Naive thymus-derived CD8-positive, alpha-beta T cell (primary cell): ENCODE results near the gene STKLD1. TPM values are rescaled to one million over a fixed set of nuclear protein-coding genes. Genes with fewer than 3 reads are reported as not detected.
"Not testable (repeated sequence)": the region's sequence is repeated elsewhere in the genome, so short reads cannot be mapped to it uniquely, and the experiment has no call there.

ENCODE experiments used
- ATAC-seq, 2 donors: fragments of 150-1000 bp; cut with Tn5 transposase in 1 of 2; sonication (Bioruptor Pico), chemical (Tn5 transposase) in 1 of 2; 1 replicate in 1 of 2; 2 replicates in 1 of 2; pipeline ENCODE4 v1.10.0; 2021; ENCODE audit warnings: mild to moderate bottlenecking in 2 of 2, moderate library complexity in 2 of 2
- POLR2A ChIA-PET: fragments of 350-600 bp; sonication (Branson Sonifier 250); formaldehyde crosslinking; loops from one replicate; lab custom pipeline; 2021; ENCODE audit warnings: antibody characterized with exemption; lab: Charles Lee
- DNase-seq, 10 donors: peaks; one replicate each; pipeline versions ENCODE4 v3.0.0 to v3.0.0-alpha.2; 2020 to 2022
- H3K27ac Mint-ChIP-seq, 10 donors: one replicate each; pipeline ENCODE4 v1.8.0; 2020 to 2022; ENCODE audit warnings: mild to moderate bottlenecking in 10 of 10, mixed read lengths in 10 of 10, moderate library complexity in 4 of 10, inconsistent platforms in 1 of 10
- H3K27me3 Mint-ChIP-seq, 5 donors: one replicate each; pipeline ENCODE4 v1.8.0; 2021 to 2022; ENCODE audit warnings: mixed read lengths in 5 of 5
- H3K36me3 Mint-ChIP-seq, 3 donors: one replicate each; pipeline ENCODE4 v1.8.0; 2020 to 2022; ENCODE audit warnings: mixed read lengths in 3 of 3, mild to moderate bottlenecking in 2 of 3, inconsistent platforms in 1 of 3
- H3K4me1 Mint-ChIP-seq, 4 donors: one replicate each; pipeline ENCODE4 v1.8.0; 2021 to 2022; ENCODE audit warnings: mixed read lengths in 4 of 4
- H3K4me3 Mint-ChIP-seq, 10 donors: one replicate each; pipeline ENCODE4 v1.8.0; 2020 to 2022; ENCODE audit warnings: mild to moderate bottlenecking in 10 of 10, mixed read lengths in 10 of 10, moderate library complexity in 6 of 10, inconsistent platforms in 1 of 10
- H3K9me3 Mint-ChIP-seq, 9 donors: one replicate each; pipeline ENCODE4 v1.8.0; 2020 to 2022; ENCODE audit warnings: mixed read lengths in 9 of 9, mild to moderate bottlenecking in 3 of 9, inconsistent platforms in 1 of 9, moderate library complexity in 1 of 9
- polyA plus RNA-seq, 3 donors: library from polyadenylated mRNA; unstranded; fragments of 300-500 nt; fragmentation: Illumina TruSeq; gene quantifications; one replicate each; pipeline ENCODE4 v1.2.3, GENCODE V29; 2021
- total RNA-seq, 8 experiments: library from RNA in 2 of 8; stranded (reverse) in 2 of 8; gene quantifications; one replicate each; pipeline ENCODE4 v1.2.3 and lab custom pipeline; 2021 to 2026

STKLD1 gene
- total RNA-seq (1 to 10 TPM; 1.2 to 1.3 TPM), polyA plus RNA-seq (1 to 10 TPM in 1 of 3 donors, under 1 TPM in 1, not detected in 1; 0.35 to 2.3 TPM), total RNA-seq (lab: John Stamatoyannopoulos, UW) (0.08 to 3.9 (median 0.73) reads per million in 6 experiments)

DNA sequence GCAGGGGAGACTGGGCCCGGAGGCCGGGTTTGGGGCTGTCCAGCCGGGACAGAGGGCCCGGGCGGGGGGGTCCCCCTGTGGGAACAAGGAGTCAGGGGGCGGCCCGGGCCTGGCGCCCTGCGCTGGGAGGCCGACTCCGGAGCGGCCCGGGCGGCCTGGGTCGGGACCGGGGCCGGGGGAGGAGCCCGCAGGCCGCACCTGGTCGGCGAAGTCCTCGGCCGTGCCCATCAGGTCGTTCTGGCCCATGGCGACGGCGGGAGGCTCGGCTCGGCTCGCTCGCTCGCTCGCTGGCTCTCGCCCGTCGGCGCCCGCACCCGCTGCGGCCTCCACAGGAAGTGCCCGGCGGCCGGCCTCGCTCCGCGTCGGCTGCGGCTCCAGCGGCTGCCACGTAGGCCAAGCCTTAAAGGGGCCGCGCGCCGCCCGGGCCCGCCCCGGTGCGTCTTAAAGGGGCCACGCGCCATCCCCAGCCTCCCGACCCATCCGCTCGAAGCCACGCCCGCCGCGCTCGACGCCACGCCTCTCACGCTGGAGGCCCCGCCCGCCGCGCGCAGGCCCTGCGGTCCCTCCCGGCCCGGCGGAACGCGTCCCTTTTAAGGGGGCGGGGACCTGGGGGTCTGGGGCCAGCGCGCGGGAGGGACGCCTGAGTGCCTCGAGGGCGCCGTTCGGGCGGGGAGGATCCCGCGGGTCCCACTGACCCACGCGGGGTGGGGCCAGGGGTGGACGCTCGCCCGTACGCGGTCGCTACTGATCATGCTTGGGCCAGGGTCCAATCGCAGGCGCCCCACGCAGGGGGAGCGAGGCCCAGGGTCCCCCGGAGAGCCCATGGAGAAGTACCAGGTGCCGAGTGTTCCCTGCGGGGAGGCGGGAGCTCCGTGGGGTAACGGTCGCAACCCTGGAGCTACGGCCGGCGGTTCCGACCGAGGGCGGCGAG lies at the start of gene STKLD1, which contains the start of gene SURF4:
STKLD1 (plus strand) TSS at position 643 of the 931 bp plus-strand sequence; CDS start at position 751, 108 bp downstream.
SURF4 (minus strand) TSS at position 337 of the 931 bp plus-strand sequence; CDS start at position 246, 91 bp downstream.
- no peaks in the 10 kb centered on the region for H3K9me3 Mint-ChIP-seq
- peak within 1 kb of the TSS; percentile 89 to 97 (median 94) for H3K27ac Mint-ChIP-seq
- POLR2A ChIA-PET, result interaction anchor here (1.0 to 9.6 kb wide), 8 partner anchors 9 to 41 kb away, joined by 3 to 143 read pairs (median 5); partner anchors contain the start of genes MED22, RPL7A, SURF1 and SURF2
- peaks cover 0 to 11% (median 0%) of the 10 kb centered on the region in 3 donors for H3K36me3 Mint-ChIP-seq
- ATAC-seq, result peak; percentile 83
- DNase-seq, result peak; percentile 86 to 94 (median 92)
- H3K27me3 Mint-ChIP-seq, result no peaks in the 10 kb centered on the region
- peak within 1 kb of the TSS; percentile 87 to 98 (median 94) for H3K4me3 Mint-ChIP-seq
- H3K4me1 Mint-ChIP-seq, result peaks cover 20 to 42% (median 40%) of the 10 kb centered on the region in 4 donors

DNA sequence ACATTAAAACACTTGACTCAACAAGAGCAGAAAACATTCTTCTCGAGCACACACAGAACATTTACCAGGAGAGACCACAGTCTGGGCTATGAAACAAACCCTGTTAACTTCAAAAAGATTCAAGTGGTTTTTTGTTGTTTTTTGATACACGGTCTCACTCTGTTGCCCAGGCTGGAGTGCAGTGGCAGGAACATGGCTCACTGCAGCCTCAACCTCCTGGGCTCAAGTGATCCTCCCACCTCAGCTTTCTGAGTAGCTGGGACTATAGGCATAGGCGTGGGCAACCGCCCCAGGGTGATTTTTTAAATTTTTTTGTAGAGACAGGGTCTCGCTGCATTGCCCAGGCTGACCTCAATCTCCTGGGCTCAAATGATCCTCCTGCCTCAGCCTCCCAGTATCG lies 49.1 kb upstream of the STKLD1 start:
- DNase-seq, H3K27me3 Mint-ChIP-seq, POLR2A ChIA-PET, H3K4me3 Mint-ChIP-seq, H3K9me3 Mint-ChIP-seq, ATAC-seq: not testable (repeated sequence)
- peak overlapping the region in 4 of 10 donors; percentile 10 to 53 (median 38) for H3K27ac Mint-ChIP-seq
- peaks cover 0 to 22% (median 0%) of the 10 kb centered on the region in 3 donors for H3K36me3 Mint-ChIP-seq
- H3K4me1 Mint-ChIP-seq, result peaks cover 0 to 18% (median 11%) of the 10 kb centered on the region in 4 donors

DNA sequence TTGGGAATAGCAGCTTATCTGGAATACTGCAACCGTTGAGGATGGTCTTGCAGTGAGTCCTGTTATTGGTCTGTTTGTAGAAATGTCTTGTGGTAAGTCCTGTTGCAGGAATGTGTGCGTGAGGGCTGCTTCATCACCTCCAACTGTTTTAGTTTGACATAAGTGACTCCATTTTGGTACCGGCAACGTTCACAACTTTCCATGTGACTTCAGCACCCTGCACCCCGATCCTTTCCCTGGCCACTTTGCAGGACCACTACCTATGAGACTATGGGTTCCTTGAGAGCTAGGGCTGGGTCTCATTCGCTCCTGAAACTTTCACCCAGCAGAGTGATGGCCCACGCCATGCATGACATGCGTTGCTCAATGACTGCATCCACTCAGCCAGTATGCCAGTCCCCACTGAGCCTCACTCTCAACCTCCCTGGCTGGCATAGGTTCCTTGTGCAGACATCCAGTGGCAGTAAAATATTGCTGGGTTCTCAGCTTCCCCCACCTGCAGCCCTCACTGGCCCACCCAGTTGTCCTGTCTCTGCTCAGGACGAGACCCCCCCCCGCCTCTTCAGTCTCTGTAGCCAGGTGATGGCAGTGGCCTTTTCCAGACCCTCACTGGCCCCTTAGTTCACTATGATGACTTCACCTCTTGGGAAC lies 48.2 kb upstream of the STKLD1 start:
- DNase-seq (no peak), ATAC-seq (no peak)
- H3K27ac Mint-ChIP-seq, result peak overlapping the region in 5 of 10 donors; percentile 27 to 56 (median 52)
- no peaks in the 10 kb centered on the region for H3K27me3 Mint-ChIP-seq
- H3K4me3 Mint-ChIP-seq, result no peak overlapping the region
- H3K9me3 Mint-ChIP-seq, result no peaks in the 10 kb centered on the region
- peaks cover 0 to 27% (median 11%) of the 10 kb centered on the region in 4 donors for H3K4me1 Mint-ChIP-seq
- POLR2A ChIA-PET, result no interaction called here
- peaks cover 0 to 31% (median 3%) of the 10 kb centered on the region in 3 donors for H3K36me3 Mint-ChIP-seq

DNA sequence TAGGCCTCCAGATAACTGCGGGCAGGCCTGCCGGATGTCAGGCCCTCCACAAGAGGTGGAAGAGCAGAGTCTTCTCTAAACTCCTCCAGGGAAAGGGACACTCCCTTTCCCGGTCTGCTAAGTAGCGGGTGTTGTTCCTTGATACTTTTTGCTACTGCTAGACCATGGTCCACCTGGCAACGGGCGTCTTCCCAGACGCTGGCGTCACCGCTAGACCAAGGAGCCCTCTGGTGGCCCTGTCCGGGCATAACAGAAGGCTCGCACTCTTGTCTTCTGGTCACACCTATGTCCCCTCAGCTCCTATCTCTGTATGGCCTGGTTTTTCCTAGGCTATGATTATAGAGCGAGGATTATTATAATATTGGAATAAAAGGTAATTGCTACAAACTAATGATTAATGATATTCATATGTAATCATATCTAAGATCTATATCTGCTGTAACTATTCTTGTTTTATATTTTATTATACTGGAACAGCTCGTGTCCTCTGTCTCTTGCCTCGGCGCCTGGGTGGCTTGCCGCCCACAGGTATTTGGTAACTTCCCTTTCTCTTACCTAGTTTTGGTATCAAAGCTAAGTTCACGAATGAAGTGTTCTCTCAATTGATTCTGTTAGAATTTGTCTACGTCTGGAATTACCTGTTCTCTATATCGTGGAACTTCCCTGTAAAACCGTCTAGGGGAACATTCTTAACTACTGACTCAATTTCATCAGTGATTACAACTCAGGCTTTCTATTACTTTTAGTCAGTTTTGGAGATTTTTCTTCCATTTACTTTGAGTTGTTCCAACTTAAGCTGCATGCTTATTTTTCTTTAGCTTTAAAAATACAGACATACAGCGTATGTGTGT lies 46.6 kb upstream of the STKLD1 start:
- ATAC-seq, H3K27me3 Mint-ChIP-seq, DNase-seq, H3K9me3 Mint-ChIP-seq, H3K4me3 Mint-ChIP-seq: not testable (repeated sequence)
- peaks cover 7 to 38% (median 18%) of the 10 kb centered on the region in 4 donors for H3K4me1 Mint-ChIP-seq
- POLR2A ChIA-PET, result interaction anchor here (1.0 to 1.4 kb wide), 2 partner anchors 18 to 37 kb away, joined by 3 to 4 read pairs; partner anchors contain the start of genes MED22 and RPL7A
- peaks cover 0 to 45% (median 3%) of the 10 kb centered on the region in 3 donors for H3K36me3 Mint-ChIP-seq
- H3K27ac Mint-ChIP-seq, result peak overlapping the region in 3 of 10 donors; percentile 44 to 57 (median 46)

DNA sequence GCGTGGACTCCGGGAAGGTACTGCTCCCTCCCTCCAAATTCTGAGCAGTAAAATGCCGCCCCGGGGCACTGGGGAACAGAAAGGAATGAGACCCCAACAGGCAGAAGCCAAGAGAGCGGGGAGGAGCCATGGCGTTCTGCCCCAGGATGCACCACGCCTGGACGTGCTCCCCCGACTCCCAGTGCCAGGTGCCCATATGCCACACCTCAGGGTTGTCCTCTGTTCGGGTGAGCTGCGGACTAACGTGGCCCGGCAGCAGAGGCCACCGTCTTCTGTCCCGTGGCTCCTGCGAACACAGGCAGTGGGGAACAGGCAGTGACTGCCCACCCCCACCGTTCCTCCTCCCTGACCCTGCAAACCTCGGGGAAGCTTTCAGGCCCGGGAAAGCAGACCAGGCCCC lies 44.9 kb upstream of the STKLD1 start:
- H3K9me3 Mint-ChIP-seq, result no peaks in the 10 kb centered on the region
- H3K36me3 Mint-ChIP-seq, result peaks cover 0 to 50% (median 3%) of the 10 kb centered on the region in 3 donors
- no peak overlapping the region for H3K27ac Mint-ChIP-seq
- POLR2A ChIA-PET, result no interaction called here
- H3K4me1 Mint-ChIP-seq, result peaks cover 14 to 52% (median 29%) of the 10 kb centered on the region in 4 donors
- DNase-seq, result no peak
- H3K4me3 Mint-ChIP-seq, result no peak overlapping the region
- H3K27me3 Mint-ChIP-seq, result no peaks in the 10 kb centered on the region
- no peak for ATAC-seq

DNA sequence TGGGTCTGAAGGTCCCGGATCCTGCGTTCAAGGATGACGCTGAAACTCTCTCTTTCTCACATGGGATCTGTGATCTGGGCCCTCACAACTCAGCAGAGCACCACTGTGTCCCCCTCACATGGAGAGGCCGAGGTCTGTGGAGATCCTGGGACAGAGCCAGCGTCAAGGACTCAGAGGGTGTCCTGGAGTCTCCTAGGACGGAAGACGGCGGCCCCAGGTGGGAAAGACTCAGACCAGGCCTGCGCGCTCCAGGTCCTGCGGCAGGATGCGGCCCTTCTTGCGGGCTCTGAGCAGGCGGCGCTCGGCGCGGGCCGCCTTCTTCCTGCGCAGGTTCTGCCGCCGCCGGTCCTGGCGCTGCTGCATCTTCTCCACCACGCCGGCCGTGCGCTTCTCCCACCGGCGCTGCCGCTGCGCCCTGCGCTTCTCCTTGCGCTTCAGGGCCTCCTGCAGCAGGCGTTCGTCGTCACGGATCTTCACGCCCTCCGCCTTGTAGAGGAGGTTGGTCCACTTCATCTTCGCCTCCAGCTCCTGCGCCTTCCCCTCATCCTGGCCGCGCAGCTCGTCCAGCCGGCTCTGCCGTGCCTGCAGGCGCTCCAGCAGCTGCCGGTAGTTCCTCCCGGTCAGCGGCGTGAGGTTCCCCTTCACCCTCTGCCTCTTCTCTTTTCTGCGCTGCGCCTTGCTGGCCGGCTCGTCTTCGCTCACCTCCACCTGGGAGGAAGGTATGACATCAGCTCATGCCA lies 44.4 kb upstream of the STKLD1 start:
- H3K36me3 Mint-ChIP-seq, result peaks cover 0 to 50% (median 3%) of the 10 kb centered on the region in 3 donors

DNA sequence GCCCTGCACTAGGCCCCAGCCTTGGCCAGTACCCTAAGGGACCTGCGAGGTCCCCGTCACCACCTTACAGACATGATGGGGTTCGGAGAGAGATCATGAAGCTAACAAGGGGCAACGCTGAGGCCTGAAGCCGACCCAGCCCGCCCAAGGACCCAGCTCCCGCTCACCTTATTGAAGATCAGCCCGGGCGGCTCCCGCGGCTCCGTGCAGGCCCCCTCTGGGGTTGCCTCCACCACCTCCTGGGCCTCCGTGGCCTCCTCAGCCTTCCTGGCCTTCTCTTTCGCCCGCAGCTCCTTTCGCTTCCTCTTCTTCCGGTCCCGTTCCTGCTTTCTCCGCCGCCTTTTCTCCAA lies 43.8 kb upstream of the STKLD1 start:
- H3K9me3 Mint-ChIP-seq, result no peaks in the 10 kb centered on the region
- no peaks in the 10 kb centered on the region for H3K27me3 Mint-ChIP-seq
- peak overlapping the region in 1 of 10 donors; percentile 19 for H3K27ac Mint-ChIP-seq
- H3K4me1 Mint-ChIP-seq, result peaks cover 15 to 53% (median 39%) of the 10 kb centered on the region in 4 donors
- POLR2A ChIA-PET, result no interaction called here
- no peak for DNase-seq
- ATAC-seq, result no peak
- H3K4me3 Mint-ChIP-seq, result peak overlapping the region in 1 of 10 donors; percentile 24
- peaks cover 0 to 50% (median 3%) of the 10 kb centered on the region in 3 donors for H3K36me3 Mint-ChIP-seq

More for the DNA sequence above, 44.4 kb upstream of the STKLD1 start:
- peak overlapping the region in 1 of 10 donors; percentile 19 for H3K27ac Mint-ChIP-seq
- POLR2A ChIA-PET, result no interaction called here
- no peaks in the 10 kb centered on the region for H3K27me3 Mint-ChIP-seq
- H3K9me3 Mint-ChIP-seq, result no peaks in the 10 kb centered on the region
- DNase-seq (no peak), ATAC-seq (no peak)
- peak overlapping the region in 1 of 10 donors; percentile 24 for H3K4me3 Mint-ChIP-seq
- peaks cover 15 to 53% (median 35%) of the 10 kb centered on the region in 4 donors for H3K4me1 Mint-ChIP-seq

DNA sequence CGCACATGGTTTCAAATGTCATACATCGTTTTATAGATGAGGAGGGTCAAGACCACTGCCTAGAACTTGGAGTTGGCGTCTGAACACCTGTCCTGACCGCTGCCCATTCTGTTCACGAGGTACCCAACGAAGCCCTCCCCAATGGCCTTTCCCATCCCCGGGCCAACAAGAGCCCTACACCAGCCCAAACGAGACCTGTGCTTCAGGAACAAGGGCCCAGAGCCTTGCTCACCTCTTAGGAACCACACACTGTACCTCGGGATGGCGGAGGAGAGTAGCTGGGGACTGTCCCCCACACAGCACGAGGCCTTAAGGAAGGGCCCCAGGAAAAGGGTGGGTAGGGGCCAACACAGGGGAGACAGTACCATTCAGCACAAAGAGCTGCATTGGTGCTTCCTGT lies 43.2 kb upstream of the STKLD1 start:
- Mint-ChIP-seq H3K9me3 (no peaks in the 10 kb centered on the region), H3K36me3 (peaks cover 0 to 50% (median 3%) of the 10 kb centered on the region in 3 donors), H3K27ac (peak overlapping the region in 3 of 10 donors; percentile 19 to 40 (median 32)), H3K27me3 (no peaks in the 10 kb centered on the region), H3K4me3 (peak overlapping the region in 3 of 10 donors; percentile 22 to 45 (median 41)), H3K4me1 (peaks cover 17 to 53% (median 42%) of the 10 kb centered on the region in 4 donors)
- no peak for ATAC-seq
- DNase-seq, result no peak
- POLR2A ChIA-PET, result interaction anchor here (0.5 kb wide), 1 partner anchor 683 kb away, joined by 3 read pairs; no protein-coding TSS in a partner anchor

DNA sequence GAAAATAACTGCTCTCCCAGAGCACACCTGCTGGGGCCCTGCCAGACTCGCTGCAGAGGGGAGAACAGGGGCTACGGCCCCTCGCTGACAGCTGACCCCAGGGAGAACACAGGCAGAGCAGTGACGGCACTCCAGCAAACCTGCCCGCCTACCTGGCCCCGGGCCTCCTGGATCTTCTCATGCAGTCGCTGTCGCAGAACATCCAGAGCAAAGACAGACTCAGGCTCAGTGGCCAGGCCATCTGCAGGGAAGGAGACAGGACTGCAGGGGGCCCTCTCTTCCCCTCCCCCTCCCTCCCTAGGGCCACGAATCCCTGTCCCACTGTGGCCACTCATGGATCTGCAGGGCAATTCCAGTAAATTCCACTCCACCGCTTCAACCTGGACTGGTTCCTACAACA lies 42.6 kb upstream of the STKLD1 start:
- ATAC-seq, result no peak
- peaks cover 13 to 48% (median 41%) of the 10 kb centered on the region in 4 donors for H3K4me1 Mint-ChIP-seq
- no peaks in the 10 kb centered on the region for H3K9me3 Mint-ChIP-seq
- H3K4me3 Mint-ChIP-seq, result peak overlapping the region in 3 of 10 donors; percentile 22 to 62 (median 41)
- H3K27me3 Mint-ChIP-seq, result no peaks in the 10 kb centered on the region
- no peak for DNase-seq
- peak overlapping the region in 3 of 10 donors; percentile 14 to 51 (median 19) for H3K27ac Mint-ChIP-seq
- peaks cover 0 to 50% (median 3%) of the 10 kb centered on the region in 3 donors for H3K36me3 Mint-ChIP-seq
- POLR2A ChIA-PET, result interaction anchor here (0.5 to 0.7 kb wide), 3 partner anchors 19 to 683 kb away, joined by 3 read pairs; no protein-coding TSS in a partner anchor

DNA sequence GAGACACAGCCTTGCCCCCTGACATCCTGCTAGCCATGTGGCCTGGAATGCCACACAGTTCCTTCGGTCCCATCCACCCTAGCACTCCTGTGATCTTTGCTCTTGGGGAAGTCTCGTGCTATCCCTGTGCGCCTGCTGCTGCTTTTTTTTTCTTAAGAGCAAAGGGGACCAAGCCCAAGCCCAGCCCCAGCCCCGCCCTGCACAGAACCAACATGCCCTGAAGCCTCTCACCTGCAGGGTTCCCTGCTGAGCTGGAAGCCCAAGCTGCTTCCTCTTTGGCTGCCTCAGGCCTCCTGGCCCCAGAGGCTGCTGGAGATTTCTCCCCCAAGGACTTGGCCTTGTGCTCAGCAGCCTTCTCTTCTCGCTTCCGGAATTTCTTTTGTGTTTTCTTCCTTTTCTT lies 42.0 kb upstream of the STKLD1 start:
- H3K9me3 Mint-ChIP-seq, result no peaks in the 10 kb centered on the region
- peaks cover 0 to 55% (median 3%) of the 10 kb centered on the region in 3 donors for H3K36me3 Mint-ChIP-seq
- DNase-seq (no peak), ATAC-seq (no peak)
- peaks cover 12 to 50% (median 44%) of the 10 kb centered on the region in 4 donors for H3K4me1 Mint-ChIP-seq
- H3K27me3 Mint-ChIP-seq, result no peaks in the 10 kb centered on the region
- peak overlapping the region in 8 of 10 donors; percentile 8 to 98 (median 56) for H3K4me3 Mint-ChIP-seq
- POLR2A ChIA-PET, result interaction anchor here (0.6 to 2.2 kb wide), 4 partner anchors 14 to 40 kb away, joined by 3 to 21 read pairs (median 10); partner anchors contain the start of genes MED22, RPL7A, SURF1 and SURF2
- H3K27ac Mint-ChIP-seq, result peak overlapping the region in 4 of 10 donors; percentile 27 to 57 (median 52)
